Measurements from ENCODE around the gene SLC25A30.

DNA sequence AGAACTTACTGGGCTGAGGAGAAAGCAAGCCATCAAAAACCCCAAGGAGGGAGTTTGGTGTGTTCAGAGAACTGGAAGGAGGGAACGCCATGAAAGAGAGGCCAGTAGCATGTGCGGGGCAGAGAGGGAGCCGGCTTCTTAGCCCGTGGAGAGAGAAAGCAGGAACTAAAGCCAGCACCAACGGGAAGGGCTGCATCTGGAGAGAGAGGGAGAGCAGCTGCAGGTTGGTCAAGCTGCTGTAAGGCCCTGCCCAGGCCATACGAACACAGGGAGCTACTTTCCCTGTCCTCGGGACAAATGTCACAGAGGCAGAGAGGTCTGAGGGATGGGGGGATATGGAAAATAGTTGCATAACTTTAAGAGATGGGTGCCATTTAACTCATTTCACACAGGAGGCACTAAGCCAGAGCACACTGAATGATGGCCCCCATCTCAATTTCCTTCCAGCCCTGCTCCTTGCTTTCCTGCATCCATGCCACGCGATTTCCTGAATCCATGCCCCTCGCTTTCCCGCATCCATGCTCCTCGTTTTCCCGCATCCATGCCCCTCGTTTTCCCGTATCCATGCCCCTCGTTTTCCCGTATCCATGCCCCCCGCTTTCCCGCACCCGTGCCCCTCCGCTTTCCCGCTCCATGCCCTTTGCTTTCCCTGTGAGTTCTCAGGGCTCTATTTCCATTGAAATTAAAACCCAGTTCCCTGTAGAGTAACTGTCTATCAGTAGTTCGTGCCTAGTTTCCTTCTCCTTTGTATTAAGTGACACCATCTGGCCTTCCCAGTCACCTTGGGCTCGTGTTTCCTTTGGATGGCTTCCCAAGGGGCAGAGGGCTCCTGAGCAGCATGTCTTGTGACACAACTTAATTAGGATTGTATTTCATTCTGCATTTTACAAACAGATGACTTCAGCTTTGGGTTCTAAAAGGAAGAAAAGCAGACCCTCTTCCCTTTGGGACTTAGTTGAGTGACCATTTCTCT is 45.7 kb downstream of the SLC25A30 start:
- TF ChIP-seq, protein P1, sequence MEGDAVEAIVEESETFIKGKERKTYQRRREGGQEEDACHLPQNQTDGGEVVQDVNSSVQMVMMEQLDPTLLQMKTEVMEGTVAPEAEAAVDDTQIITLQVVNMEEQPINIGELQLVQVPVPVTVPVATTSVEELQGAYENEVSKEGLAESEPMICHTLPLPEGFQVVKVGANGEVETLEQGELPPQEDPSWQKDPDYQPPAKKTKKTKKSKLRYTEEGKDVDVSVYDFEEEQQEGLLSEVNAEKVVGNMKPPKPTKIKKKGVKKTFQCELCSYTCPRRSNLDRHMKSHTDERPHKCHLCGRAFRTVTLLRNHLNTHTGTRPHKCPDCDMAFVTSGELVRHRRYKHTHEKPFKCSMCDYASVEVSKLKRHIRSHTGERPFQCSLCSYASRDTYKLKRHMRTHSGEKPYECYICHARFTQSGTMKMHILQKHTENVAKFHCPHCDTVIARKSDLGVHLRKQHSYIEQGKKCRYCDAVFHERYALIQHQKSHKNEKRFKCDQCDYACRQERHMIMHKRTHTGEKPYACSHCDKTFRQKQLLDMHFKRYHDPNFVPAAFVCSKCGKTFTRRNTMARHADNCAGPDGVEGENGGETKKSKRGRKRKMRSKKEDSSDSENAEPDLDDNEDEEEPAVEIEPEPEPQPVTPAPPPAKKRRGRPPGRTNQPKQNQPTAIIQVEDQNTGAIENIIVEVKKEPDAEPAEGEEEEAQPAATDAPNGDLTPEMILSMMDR (IDR thresholded peaks at IDR 0.05), result no peak
- no peak for TF ChIP-seq POLR2A (IDR thresholded peaks at IDR 0.05)

Data from heart left ventricle (tissue), 13 donors.